Body of pancreas (tissue), 4 donors: Measurements from ENCODE around the gene CASTOR1.
A peak's percentile ranks its signal among the peaks of the same experiment; 100 is the strongest.

Experiments used
- CTCF ChIP-seq, 7 experiments: fragments of 450-650 bp in 4 of 7; fragments of 200-600 bp in 3 of 7; sonication (generic) in 3 of 7; IDR thresholded peaks; one replicate each; pipeline ENCODE4 v1.5.1; 2016 to 2019; ENCODE audit warnings: antibody characterized with exemption in 7 of 7
- POLR2A ChIP-seq, 3 donors: fragments of 450-650 bp; IDR thresholded peaks; one replicate each; pipeline ENCODE4 v1.6.1; 2016; ENCODE audit warnings: antibody characterized with exemption in 3 of 3, mild to moderate bottlenecking in 2 of 3

DNA sequence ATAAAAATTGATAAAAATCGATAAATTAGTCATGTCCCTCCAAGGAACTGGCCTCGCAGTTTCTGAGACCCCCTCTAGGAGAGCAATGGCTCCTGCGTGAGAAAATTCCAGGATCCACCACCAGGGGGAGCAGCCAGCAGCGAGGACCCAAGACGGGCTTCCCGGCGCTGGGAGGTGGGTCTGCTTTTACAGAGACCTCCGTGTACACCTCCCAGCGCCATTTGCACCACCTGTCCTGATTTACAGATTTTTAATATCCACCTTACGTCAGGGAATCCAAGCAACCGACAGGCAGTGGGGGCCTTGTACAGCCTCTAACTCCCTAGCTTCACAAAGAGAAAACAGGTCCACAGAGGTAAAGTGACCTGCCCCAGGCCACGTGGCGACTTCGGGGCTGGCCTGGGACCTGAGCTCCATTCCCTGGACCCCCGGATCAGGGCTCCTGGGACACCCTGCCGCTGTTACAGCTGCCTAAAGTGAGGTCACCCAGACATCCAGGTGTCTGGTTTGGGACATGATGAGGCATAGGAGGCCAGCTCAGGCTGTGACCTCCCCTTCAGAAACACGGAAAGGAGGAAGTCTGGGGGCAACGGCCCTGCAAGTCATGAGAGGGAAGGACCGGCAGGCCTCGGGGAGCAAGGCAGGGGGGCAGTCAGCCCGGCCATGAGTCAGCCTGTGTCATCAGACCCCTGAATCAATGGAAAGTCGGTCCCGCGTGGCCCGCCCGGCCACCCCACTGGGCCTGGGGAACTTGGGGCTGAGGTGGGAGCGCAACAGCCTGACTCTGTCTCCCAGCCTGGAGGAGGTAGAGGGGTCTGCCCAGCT is 26.2 kb downstream of the CASTOR1 start:
- TF ChIP-seq CTCF (IDR thresholded peaks at IDR 0.05) (peak; percentile 90 to 98 (median 94)), POLR2A (IDR thresholded peaks at IDR 0.05) (no peak)
